H9 (cell line): ENCODE data around the gene EHD1. TPM values are rescaled to one million over a fixed set of nuclear protein-coding genes. Genes with fewer than 3 reads are reported as not detected.

Experiments
- DNase-seq: peaks from one replicate; pipeline ENCODE4 v3.0.0-alpha.2; 2017
- H2AFZ ChIP-seq: one replicate; pipeline ENCODE4 v1.6.1; 2013; ENCODE audit warnings: mild to moderate bottlenecking, low read length, control low read depth, moderate library complexity
- H2AK5ac ChIP-seq: 2 replicates; pipeline ENCODE4 v1.6.1; 2013; ENCODE audit warnings: low read length, control low read depth, mixed read lengths; ENCODE audit not compliant: insufficient read length
- H2BK120ac ChIP-seq: one replicate; pipeline ENCODE4 v1.6.1; 2013; ENCODE audit warnings: low read depth, mild to moderate bottlenecking, low read length, control low read depth, inconsistent platforms; ENCODE audit not compliant: poor library complexity, severe bottlenecking
- H2BK12ac ChIP-seq: 2 replicates; pipeline ENCODE4 v1.6.1; 2013; ENCODE audit warnings: low read length, control low read depth, mixed read lengths, low read depth; ENCODE audit not compliant: insufficient read length
- H2BK15ac ChIP-seq: 2 replicates; pipeline ENCODE4 v1.6.1; 2013; ENCODE audit warnings: low read depth, low read length, control low read depth
- H2BK20ac ChIP-seq: one replicate; pipeline ENCODE4 v1.6.1; 2013; ENCODE audit warnings: low read depth, mild to moderate bottlenecking, low read length, control low read depth, inconsistent platforms; ENCODE audit not compliant: poor library complexity, severe bottlenecking
- H2BK5ac ChIP-seq: 2 replicates; pipeline ENCODE4 v1.6.1; 2013; ENCODE audit warnings: low read length, control low read depth, mixed read lengths; ENCODE audit not compliant: insufficient read length
- H3K14ac ChIP-seq: 2 replicates; pipeline ENCODE4 v1.6.1; 2013; ENCODE audit warnings: low read length, control low read depth; ENCODE audit not compliant: insufficient read depth
- H3K18ac ChIP-seq: 2 replicates; pipeline ENCODE4 v1.6.1; 2013; ENCODE audit warnings: low read depth, mild to moderate bottlenecking, mixed read lengths, low read length, control low read depth; ENCODE audit not compliant: insufficient read length
- H3K23ac ChIP-seq: 2 replicates; pipeline ENCODE4 v1.6.1; 2013; ENCODE audit warnings: low read length, control low read depth, mixed read lengths, low read depth; ENCODE audit not compliant: insufficient read length
- H3K23me2 ChIP-seq: 2 replicates; pipeline ENCODE4 v1.6.1; 2013; ENCODE audit warnings: low read depth, mild to moderate bottlenecking, mixed read lengths, low read length, control low read depth; ENCODE audit not compliant: insufficient read length, poor library complexity, severe bottlenecking
- H3K27ac ChIP-seq: 2 replicates; pipeline ENCODE4 v1.5.1; 2013; ENCODE audit warnings: low read length, control low read depth, mixed read lengths, low read depth; ENCODE audit not compliant: insufficient read length
- H3K27me3 ChIP-seq: 2 replicates; pipeline ENCODE4 v1.6.1; 2013; ENCODE audit warnings: low read length, control low read depth, inconsistent platforms; ENCODE audit not compliant: insufficient read depth
- H3K4ac ChIP-seq: 2 replicates; pipeline ENCODE4 v1.6.1; 2013; ENCODE audit warnings: low read depth, mild to moderate bottlenecking, control low read depth, inconsistent platforms, low read length, moderate library complexity
- H3K4me1 ChIP-seq: 2 replicates; pipeline ENCODE4 v1.6.1; 2013; ENCODE audit warnings: low read length, control low read depth, inconsistent platforms; ENCODE audit not compliant: insufficient read depth
- H3K4me2 ChIP-seq: 2 replicates; pipeline ENCODE4 v1.6.1; 2013; ENCODE audit warnings: low read length, control low read depth, mixed read lengths; ENCODE audit not compliant: insufficient read length, insufficient read depth
- H3K56ac ChIP-seq: 2 replicates; pipeline ENCODE4 v1.6.1; 2013; ENCODE audit warnings: low read depth, mild to moderate bottlenecking, mixed read lengths, low read length, control low read depth; ENCODE audit not compliant: insufficient read length
- H3K79me1 ChIP-seq: 2 replicates; pipeline ENCODE4 v1.6.1; 2013; ENCODE audit warnings: low read depth, mild to moderate bottlenecking, moderate library complexity, low read length, control low read depth, inconsistent platforms; ENCODE audit not compliant: insufficient read depth, poor library complexity, severe bottlenecking
- H3K79me2 ChIP-seq: 2 replicates; pipeline ENCODE4 v1.6.1; 2013; ENCODE audit warnings: low read length, control low read depth, inconsistent platforms; ENCODE audit not compliant: insufficient read depth
- H3K9ac ChIP-seq: 2 replicates; pipeline ENCODE4 v1.6.1; 2013; ENCODE audit warnings: low read length, control low read depth, mixed read lengths; ENCODE audit not compliant: insufficient read length; ENCODE audit errors: extremely low read depth
- H3K9me3 ChIP-seq: one replicate; pipeline ENCODE4 v1.6.1; 2013; ENCODE audit warnings: low read depth, low read length, inconsistent platforms; ENCODE audit not compliant: control insufficient read depth
- H3T11ph ChIP-seq: one replicate; pipeline ENCODE4 v1.6.1; 2013; ENCODE audit warnings: mild to moderate bottlenecking, low read length, control low read depth, inconsistent platforms
- H4K20me1 ChIP-seq: one replicate; pipeline ENCODE4 v1.6.1; 2013; ENCODE audit not compliant: control insufficient read depth, insufficient read length, insufficient read depth
- H4K5ac ChIP-seq: 2 replicates; pipeline ENCODE4 v1.6.1; 2013; ENCODE audit warnings: low read depth, mild to moderate bottlenecking, mixed read lengths, low read length, control low read depth; ENCODE audit not compliant: insufficient read length
- H4K8ac ChIP-seq: replicated peaks from 2 replicates; pipeline ENCODE4 v1.6.1; 2013; ENCODE audit warnings: low read length, control low read depth, mixed read lengths, low read depth; ENCODE audit not compliant: insufficient read length
- H4K91ac ChIP-seq: 2 replicates; pipeline ENCODE4 v1.6.1; 2013; ENCODE audit warnings: low read depth, mild to moderate bottlenecking, moderate library complexity, mixed read lengths, low read length, control low read depth; ENCODE audit not compliant: insufficient read length
- H3K27ac Mint-ChIP-seq, 3 experiments: 2 replicates in 2 of 3; 3 replicates in 1 of 3; pipeline ENCODE4 v1.8.0; 2020 to 2021; ENCODE audit warnings: mixed read lengths in 3 of 3, mild to moderate bottlenecking in 1 of 3, moderate library complexity in 1 of 3
- H3K27me3 Mint-ChIP-seq: 2 replicates; pipeline ENCODE4 v1.8.0; 2021; ENCODE audit warnings: low read depth, mild to moderate bottlenecking, moderate library complexity, mixed read lengths
- H3K36me3 Mint-ChIP-seq, 3 experiments: 2 replicates in 2 of 3; 3 replicates in 1 of 3; pipeline ENCODE4 v1.8.0; 2020 to 2021; ENCODE audit warnings: low read depth in 3 of 3, mixed read lengths in 3 of 3; ENCODE audit not compliant: insufficient read depth in 1 of 3
- H3K4me1 Mint-ChIP-seq, 2 experiments: 2 replicates each; pipeline ENCODE4 v1.8.0; 2020; ENCODE audit warnings: mixed read lengths in 2 of 2
- H3K4me3 Mint-ChIP-seq, 2 experiments: 2 replicates in 1 of 2; 3 replicates in 1 of 2; pipeline ENCODE4 v1.8.0; 2020 to 2021; ENCODE audit warnings: mild to moderate bottlenecking in 2 of 2, mixed read lengths in 2 of 2, moderate library complexity in 1 of 2
- H3K9me3 Mint-ChIP-seq, 2 experiments: 2 replicates in 1 of 2; 3 replicates in 1 of 2; pipeline ENCODE4 v1.8.0; 2020; ENCODE audit warnings: mild to moderate bottlenecking in 2 of 2, mixed read lengths in 2 of 2, moderate library complexity in 1 of 2
- CTCF ChIP-seq: fragments of 200-600 bp; sonication (generic); conservative IDR thresholded peaks from 3 replicates; pipeline ENCODE4 v1.8.0; 2021; ENCODE audit warnings: antibody characterized with exemption, mild to moderate bottlenecking
- WGBS: extraction: QIAGEN DNeasy Blood & Tissue Kit; methylation state at CpG from one replicate; pipeline ENCODE4 v1.1.7; 2013; ENCODE audit warnings: missing lambda C conversion rate, low lambda C conversion rate, mixed read lengths; ENCODE audit not compliant: insufficient read length; ENCODE audit errors: extremely low coverage; 5-methylcytosine and 5-hydroxymethylcytosine counted together
- total RNA-seq: library from RNA; stranded (reverse); gene quantifications from 2 replicates; pipeline ENCODE4 v1.2.1, GENCODE V29; 2021

EHD1 gene
- total RNA-seq, 1 experiment from 2014 or later: 31.0 TPM

DNA sequence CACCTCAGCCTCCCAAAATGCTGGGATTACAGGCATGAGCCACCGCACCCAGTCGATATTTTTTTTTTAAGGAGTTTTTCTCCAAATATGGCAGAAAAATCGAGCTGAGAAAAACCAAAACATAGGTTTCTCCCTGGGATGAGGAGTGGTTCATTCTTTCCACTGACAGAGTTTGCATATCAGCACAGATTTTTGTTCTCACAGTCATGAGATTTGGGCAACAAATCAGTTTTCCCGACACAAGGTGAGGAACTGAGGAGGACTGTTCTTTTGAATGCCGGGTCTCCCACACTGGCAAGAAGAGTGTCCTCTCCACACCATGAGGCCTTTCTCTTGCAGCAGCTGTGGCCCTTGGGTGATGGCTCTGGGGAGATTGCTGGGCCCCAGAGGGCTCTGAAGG lies 3.8 kb upstream of the EHD1 start:
- H3K27ac Mint-ChIP-seq: no peak overlapping the region
- no peaks in the 10 kb centered on the region for H3K79me1 ChIP-seq
- H3K4me1 Mint-ChIP-seq: peaks cover 17 to 21% of the 10 kb centered on the region in 2 experiments

More for the DNA sequence above, 3.8 kb upstream of the EHD1 start:
- H2BK12ac ChIP-seq: no peak overlapping the region
- H3K56ac ChIP-seq: no peak overlapping the region
- no peak overlapping the region for H3K18ac ChIP-seq
- H2BK20ac ChIP-seq: no peak overlapping the region
- no peak overlapping the region for H2BK5ac ChIP-seq
- no peak overlapping the region for H3T11ph ChIP-seq
- Mint-ChIP-seq H3K27me3 (peaks cover 9% of the 10 kb centered on the region), H3K9me3 (no peaks in the 10 kb centered on the region; a peak in 1 of 5 replicates), H3K4me3 (no peak overlapping the region; a peak in 1 of 5 replicates), H3K36me3 (no peaks in the 10 kb centered on the region)
- no peak overlapping the region for H3K4ac ChIP-seq
- no peak for DNase-seq
- no peaks in the 10 kb centered on the region for H3K9me3 ChIP-seq
- H3K23ac ChIP-seq: no peak overlapping the region
- H2AK5ac ChIP-seq: no peak overlapping the region
- H3K4me2 ChIP-seq: no peak overlapping the region
- H2AFZ ChIP-seq: no peak overlapping the region
- no peak overlapping the region for H2BK15ac ChIP-seq
- no peaks in the 10 kb centered on the region for H3K27me3 ChIP-seq
- no peaks in the 10 kb centered on the region for H4K20me1 ChIP-seq
- H3K9ac ChIP-seq: no peak overlapping the region
- H3K23me2 ChIP-seq: peaks cover 18% of the 10 kb centered on the region
- H3K27ac ChIP-seq: no peak overlapping the region
- no peaks in the 10 kb centered on the region; the same call in 1 of the 2 replicates for H3K4me1 ChIP-seq
- H4K91ac ChIP-seq: no peak overlapping the region
- H4K5ac ChIP-seq: no peak overlapping the region
- no CpG with 5 or more reads among the region's 5 CpGs for WGBS
- H2BK120ac ChIP-seq: no peak overlapping the region
- H3K14ac ChIP-seq: no peak overlapping the region
- H4K8ac ChIP-seq: no peak overlapping the region
- no peak for TF ChIP-seq CTCF
- no peaks in the 10 kb centered on the region for H3K79me2 ChIP-seq
